Cortex of kidney (tissue), 1 donor: ENCODE data around the gene MAPK1.
"Not testable (repeated sequence)": the region's sequence is repeated elsewhere in the genome, so short reads cannot be mapped to it uniquely, and the experiment has no call there.

ENCODE experiments used
- DNase-seq: peaks from one replicate; lab custom pipeline; 2025; lab: John Stamatoyannopoulos, UW

Gene MAPK1

DNA sequence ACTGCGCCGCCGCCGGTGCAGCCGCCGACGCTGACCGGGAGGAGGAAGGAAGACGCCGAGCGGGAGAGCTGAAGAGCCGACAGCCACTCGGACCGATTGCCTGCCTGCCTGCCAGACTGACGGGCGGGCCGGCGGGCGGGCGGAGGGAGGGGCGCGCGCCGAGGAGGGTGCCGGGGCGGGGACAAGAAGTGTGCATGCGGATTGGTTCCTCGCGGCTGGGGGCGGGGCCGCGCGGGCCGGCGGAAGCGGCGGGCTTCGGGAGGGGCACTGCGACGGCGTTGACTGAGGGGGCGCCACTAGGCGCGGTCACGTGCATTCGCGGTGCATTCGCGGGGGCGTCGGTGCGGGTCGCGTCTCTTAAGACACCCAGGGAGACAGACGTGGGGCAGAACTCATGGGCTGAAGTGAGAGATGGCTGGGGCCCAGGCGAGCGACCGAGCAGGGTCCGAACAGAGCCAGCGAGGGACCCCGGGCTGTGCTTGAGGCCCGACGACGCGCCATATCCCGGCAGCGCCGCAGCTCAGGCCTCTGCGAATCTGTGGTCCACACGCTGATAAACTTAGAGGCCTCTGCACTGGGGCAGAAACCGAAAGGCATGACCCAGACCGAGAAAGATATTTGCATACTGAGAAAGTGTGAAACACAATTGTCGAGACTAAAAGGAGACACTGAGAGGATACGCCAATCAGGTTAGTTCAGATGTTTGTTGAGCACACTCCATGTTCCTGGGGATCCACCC is at the start of gene MAPK1:
Gene MAPK1 (minus strand): TSS at position 118 of the 739 bp plus-strand sequence. CDS start 205 bp downstream, outside the sequence.
- peak; percentile 68 for DNase-seq

DNA sequence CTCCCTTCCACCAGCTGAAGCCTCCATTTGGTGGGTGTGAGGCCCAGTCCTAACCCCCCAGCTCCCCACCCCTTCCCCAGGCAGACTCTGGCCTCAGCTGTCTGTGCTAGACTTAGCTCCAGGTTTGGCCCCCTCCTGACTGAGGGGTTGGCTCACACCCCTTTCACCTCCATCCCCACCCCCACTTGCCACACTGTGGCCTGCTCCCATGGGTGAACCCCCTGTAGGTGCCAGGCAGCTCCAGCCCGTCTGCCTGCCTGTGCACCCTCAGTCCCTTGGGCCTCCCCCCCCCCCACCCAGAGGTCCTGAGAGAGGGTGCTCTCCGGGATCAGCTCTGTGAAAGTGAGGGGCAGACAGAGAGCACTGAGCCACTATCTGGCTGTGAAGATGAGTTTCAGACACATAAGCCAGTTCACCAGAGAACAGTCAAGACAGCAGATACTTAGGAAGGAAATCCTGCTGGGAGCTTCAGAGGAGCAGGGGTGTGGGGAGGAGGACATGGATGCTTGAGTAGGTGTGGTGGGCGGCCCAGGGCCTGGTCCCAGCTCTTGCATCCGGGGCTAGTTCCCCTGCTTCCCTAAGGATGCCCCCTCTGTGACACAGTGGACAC is 49.0 kb upstream of the MAPK1 start:
- DNase-seq: no peak

DNA sequence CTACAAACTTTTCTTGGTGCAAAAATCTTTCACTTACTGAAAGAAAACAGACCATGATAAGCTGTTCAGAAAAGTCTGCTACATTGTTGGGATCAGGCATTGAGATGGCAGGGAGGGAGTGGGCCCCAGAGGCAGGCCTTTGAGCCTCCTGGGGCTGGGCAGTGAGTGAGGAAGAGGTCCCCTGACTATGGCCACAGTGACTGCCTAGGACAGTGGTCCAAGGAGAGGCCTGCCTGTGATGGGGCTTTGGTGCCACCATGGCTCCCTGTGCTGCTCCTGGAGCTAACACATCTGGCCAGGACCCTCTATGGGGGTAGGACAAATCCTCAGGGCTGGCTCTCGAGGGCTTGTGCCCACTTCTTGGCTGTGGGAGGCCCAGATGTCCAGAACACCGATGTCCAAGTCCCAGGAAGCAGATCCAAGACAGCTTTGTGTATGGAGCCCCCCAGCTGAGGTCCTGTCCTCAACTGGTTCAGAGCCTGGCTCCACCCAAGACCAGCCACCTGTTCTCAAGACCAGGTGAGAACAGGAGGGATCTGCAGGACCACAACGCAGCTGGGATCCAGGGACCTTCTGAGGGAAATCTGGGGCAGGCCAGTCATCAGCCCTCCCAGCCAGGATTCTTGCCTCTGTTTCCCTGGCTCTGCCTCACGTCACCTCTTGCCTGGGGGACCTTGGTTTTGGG is 48.3 kb upstream of the MAPK1 start:
- DNase-seq: no peak

- DNase-seq: not testable (repeated sequence)
Measured at GRCh38 chr22:21914033-21914642, 46.7 kb upstream of the MAPK1 start.

DNA sequence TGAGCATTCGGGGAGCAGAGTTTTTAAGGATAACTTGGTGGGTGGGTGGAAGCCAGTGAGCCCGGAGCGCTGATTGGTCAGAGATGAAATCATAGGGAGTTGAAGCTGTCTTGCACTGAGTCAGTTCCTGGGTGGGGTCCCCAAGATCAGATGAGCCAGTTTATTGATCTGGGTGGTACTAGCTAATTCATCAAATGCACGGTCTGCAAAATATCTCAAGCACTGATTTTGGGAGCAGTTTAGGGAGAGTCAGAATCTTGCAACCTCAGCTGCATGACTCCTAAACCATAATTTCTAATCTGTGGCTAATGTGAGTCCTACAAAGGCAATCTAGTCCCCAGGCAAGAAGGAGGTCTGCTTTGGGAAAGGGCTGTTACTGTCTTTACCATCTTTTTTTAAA is 42.9 kb upstream of the MAPK1 start:
- not testable (repeated sequence) for DNase-seq

DNA sequence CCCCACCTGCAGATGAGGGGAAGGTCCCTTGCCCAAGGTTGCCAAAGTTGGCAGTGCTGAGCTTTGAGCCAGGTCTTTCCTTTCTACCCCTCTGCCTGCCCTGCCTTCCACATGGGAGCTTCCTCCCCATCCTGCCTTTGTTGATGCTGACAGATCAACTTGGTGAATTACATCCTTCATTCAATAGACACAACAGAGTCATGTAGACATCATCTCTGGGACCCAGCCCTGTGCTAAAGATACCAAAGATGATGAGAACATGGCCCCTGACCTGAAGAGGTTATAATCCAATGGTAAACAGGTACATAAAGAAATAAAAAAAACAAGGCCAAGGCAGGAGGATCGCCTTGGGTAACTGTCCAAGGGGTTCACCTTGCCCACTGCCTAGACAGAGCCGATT is 42.4 kb upstream of the MAPK1 start:
- DNase-seq: no peak

GRCh38 chr22:21907638-21908522 is 40.4 kb upstream of the MAPK1 start:
- no peak for DNase-seq

DNA sequence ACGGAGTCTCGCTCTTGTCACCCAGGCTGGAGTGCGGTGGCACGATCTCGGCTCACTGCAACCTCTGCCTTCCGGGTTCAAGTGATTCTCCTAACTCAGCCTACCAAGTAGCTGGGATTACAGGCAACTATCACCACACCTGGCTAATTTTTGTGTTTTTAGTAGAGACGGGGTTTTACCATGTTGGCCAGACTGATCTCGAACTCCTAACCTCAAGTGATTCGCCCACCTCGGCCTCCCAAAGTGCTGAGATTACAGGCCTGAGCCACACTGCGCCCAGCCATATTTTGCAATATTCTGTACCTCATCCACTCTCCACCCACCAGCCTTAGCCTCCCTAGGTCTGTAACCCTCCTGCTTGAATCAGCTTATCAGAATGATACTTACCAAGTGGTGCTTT is 37.8 kb upstream of the MAPK1 start:
- DNase-seq: not testable (repeated sequence)

DNA sequence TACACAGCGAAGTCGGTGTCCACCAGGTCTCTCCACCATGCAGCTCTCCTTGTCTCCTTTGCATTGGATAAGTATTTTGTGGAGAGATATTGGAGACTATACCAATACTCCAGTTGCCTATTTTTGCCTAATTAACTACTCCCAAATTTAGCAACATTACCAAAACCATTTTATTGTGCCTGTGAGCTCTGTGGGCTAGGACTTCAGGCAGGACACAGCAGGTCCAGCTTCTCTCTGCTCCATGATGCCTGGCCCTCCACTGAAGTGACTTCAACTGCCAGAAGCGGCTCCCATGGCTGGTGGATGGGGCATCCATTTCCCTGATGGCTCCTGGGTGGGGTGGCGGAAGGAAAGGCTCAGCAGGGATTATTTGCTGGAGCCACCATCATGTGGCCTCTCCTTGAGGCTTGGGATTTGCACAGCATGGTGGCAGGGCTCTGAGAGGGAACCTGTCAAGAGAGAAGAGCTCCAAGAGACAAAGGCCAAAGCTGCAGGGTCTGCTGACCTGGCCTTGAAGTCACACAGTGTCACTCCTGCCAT is 36.9 kb upstream of the MAPK1 start:
- DNase-seq: no peak

GRCh38 chr22:21903283-21903682 is 35.8 kb upstream of the MAPK1 start:
- no peak for DNase-seq

GRCh38 chr22:21902296-21903087 is 35.0 kb upstream of the MAPK1 start:
- no peak for DNase-seq

GRCh38 chr22:21898354-21898896 is 31.0 kb upstream of the MAPK1 start:
- no peak for DNase-seq

- no peak for DNase-seq
Measured at GRCh38 chr22:21896951-21897513, 29.6 kb upstream of the MAPK1 start.

DNA sequence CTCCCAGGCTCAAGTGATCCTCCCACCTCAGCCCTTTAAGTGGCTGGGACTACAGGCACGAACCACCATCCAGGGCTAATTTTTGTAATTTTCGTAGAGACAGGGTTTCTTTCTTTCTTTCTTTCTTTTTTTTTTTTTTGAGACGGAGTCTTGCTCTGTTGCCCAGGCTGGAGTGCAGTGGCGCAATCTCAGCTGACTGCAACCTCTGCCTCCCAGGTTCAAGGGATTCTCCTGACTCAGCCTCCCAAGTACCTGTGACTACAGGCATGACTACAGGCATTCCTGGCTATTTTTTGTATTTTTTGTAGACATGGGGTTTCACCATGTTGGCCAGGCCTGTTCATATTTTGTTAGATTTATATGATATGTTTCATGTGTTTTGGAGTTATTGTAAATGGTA is 28.8 kb upstream of the MAPK1 start:
- DNase-seq: not testable (repeated sequence)

DNA sequence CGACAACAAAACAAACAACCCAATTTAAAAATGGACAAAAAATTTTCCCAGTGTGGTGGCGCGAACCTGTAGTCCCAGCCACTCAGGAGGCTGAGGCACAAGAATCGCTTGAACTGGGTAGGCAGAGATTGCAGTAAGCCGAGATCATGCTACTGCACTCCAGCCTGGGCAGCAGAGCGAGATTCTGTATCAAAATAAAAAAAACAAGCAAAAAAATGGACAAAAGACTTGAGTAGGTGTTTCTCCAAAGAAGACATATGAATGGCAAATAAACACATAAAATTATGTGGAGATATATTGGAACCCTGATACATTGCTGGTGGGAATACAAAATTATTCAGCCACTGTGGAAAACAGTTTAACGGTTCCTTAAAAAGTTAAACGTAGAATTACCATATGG is 27.4 kb upstream of the MAPK1 start:
- DNase-seq: no peak

GRCh38 chr22:21889251-21889990 is 22.0 kb upstream of the MAPK1 start:
- no peak for DNase-seq

DNA sequence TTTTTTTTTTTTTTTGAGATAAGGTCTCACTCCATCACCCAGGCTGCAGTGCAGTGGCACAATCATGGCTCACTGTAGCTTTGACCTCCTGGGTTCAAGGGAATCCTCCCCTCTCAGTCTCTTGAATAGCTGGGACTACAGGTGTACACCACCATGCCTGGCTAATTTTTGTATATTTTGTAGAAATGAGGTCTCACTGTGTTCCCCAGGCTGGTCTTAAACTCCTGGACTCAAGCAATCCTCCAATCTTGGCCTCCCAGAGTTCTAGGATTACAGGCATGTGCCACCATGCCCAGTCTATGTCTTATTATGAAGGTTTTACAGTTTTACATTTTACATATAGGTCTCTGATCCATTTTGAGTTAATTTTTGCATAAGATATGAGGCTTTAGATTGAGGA is 20.4 kb upstream of the MAPK1 start:
- no peak for DNase-seq

DNA sequence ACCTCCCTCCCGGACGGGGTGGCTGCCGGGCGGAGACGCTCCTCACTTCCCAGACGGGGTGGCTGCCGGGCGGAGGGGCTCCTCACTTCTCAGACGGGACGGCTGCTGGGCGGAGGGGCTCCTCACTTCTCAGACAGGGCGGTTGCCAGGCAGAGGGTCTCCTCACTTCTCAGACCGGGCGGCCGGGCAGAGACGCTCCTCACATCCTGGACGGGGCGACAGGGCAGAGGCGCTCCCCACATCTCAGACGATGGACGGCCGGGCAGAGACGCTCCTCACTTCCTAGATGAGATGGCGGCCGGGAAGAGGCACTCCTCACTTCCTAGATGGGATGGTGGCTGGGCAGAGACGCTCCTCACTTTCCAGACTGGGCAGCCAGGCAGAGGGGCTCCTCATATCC is 16.5 kb upstream of the MAPK1 start:
- not testable (repeated sequence) for DNase-seq

- not testable (repeated sequence) for DNase-seq
Measured at GRCh38 chr22:21882754-21883333, 15.4 kb upstream of the MAPK1 start.
